Loucy (cell line): ENCODE results near the gene CDHR2.

Source experiments
- CTCF ChIP-seq: fragments of 200-600 bp; sonication (generic); conservative IDR thresholded peaks from 2 replicates; pipeline ENCODE4 v1.5.1; 2014; ENCODE audit warnings: mild to moderate bottlenecking, antibody characterized with exemption, low read length
- EZH2phosphoT487 ChIP-seq: fragments of 200-600 bp; IDR thresholded peaks from 2 replicates; pipeline ENCODE4 v1.6.1; 2018; ENCODE audit warnings: antibody characterized with exemption, mild to moderate bottlenecking, moderate library complexity, borderline replicate concordance

- TF ChIP-seq CTCF (no peak), EZH2phosphoT487 (no peak)
Measured at GRCh38 chr5:176603091-176603490, 53.9 kb downstream of the CDHR2 start.
